Measurements from ENCODE around the gene ATXN1L.
A peak's percentile ranks its signal among the peaks of the same experiment; 100 is the strongest.
"Not testable (repeated sequence)": the region's sequence is repeated elsewhere in the genome, so short reads cannot be mapped to it uniquely, and the experiment has no call there.

Gene ATXN1L

DNA sequence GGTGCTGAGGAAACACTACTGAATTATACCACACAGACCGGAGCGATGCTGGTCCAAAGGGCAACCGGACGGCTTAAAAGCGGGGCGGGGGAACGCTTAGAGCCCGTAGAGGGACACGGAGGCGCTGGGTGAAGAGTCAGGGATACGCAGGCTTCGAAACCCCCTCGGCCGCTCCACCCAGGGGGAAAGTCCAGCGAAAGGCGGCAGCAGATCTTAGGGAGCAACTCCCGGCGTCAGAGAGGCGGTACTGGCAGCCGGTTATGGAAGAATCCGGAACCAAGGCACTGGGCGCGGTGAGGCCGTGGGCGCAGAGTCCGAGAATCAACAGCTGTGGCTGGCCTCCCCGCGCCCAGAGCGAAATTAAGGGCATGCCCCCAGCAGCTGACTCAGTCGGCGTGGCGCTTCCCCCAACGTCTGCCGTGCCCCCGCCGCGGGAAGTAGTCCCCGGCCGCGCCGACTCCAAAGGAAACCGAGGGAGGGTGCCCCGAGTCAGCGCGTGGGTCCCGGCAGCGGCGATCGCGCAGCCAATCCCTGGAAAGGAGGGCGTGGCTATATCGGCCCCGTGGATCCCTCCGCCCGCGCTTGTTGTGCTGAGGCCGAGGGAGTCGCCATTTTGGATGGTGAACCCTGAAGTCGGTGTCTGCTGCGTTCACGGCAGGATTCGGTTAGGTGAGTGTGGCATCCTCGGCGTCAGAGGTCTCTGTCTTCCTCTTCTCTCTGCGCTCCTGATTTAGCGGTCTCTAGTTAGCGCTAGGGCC, 49.3 kb downstream of the ATXN1L start, which contains the start of gene IST1:
Gene IST1, plus strand, starts transcription at position 611 of the 758 bp plus-strand sequence. CDS start 20,110 bp downstream, outside the sequence.
- peak; percentile 65 for DNase-seq

DNA sequence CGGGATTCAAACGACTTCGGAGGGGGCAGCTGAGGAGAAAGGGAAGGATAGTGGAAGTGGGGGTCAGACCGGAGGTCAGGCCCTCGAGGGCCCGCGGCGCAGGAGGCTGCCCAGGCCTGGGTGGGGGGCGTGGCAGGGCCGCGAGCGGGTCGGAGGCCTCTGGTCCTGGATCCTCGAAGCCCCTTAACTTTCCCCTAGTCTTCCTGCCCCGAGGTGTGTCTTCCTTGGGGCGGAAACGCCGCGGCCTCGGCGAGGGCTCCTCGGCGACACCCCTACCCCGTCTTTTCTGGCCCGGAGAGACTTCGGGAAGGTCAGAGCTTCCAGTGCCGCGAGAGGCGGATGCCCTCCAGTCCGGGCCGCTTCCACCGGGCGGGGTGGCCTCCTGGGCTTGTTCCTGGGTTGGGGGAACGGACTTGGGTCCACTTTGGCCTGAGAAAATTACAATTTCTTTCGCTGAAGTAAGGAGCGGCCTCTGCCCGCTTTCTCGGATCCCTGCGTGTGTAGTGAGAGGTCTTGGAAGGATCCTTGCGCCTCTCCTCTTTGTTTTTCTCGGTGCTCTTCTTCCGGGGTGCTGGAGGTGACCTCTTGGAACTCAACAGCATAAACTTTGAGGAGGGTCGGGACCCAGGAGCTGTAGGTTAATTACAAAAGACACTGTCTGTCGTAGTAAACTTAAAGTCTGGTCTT, 50.0 kb downstream of the ATXN1L start:
- DNase-seq, result no peak

DNA sequence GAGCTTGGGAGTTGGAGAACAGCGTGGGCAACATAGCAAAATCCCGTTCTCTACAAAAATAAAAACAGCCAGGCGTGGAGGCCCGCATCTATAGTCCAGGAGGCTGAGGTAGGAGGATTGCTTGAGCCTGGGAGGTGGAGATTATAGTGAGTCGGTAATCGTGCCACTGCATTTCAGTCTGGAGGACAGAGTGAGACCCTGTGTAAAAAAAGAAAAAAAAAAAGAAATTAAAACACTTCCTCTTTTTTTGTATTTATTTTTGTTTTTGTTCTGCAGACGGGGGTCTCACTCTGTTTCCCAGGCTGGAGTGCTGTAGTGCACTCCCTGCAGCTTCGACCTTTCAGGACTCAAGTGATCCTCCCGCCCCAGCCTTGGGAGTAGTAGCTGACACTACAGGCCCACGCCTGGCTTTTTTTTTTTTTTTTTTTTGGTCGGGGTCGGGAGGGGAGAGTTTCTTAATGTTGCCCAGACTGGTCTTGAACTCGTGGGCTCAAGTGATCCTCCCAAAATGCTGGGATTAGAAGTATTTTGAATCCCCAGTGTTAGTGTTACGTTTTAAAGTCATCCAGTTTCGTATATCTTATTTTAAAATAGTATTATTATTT, 51.1 kb downstream of the ATXN1L start:
- DNase-seq, result no peak

DNA sequence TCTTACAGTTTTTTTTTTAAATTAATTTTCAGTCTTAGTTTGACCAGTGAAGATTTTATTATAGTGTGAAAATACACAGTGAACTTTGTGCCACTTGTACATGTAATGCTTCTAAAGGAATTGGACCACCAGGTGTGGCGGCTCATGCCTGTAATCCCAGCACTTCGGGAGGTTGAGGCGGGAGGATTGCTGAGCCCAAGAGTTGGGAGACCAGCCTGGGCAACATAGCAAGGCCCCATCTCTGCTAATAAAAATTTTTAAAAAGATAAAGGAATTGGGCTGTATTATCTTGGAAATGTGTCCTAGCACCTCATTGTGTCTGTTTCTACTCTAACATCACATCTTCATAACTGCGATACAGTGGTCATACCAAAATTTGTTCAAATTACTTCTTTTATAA, 53.4 kb downstream of the ATXN1L start:
- no peak for DNase-seq

DNA sequence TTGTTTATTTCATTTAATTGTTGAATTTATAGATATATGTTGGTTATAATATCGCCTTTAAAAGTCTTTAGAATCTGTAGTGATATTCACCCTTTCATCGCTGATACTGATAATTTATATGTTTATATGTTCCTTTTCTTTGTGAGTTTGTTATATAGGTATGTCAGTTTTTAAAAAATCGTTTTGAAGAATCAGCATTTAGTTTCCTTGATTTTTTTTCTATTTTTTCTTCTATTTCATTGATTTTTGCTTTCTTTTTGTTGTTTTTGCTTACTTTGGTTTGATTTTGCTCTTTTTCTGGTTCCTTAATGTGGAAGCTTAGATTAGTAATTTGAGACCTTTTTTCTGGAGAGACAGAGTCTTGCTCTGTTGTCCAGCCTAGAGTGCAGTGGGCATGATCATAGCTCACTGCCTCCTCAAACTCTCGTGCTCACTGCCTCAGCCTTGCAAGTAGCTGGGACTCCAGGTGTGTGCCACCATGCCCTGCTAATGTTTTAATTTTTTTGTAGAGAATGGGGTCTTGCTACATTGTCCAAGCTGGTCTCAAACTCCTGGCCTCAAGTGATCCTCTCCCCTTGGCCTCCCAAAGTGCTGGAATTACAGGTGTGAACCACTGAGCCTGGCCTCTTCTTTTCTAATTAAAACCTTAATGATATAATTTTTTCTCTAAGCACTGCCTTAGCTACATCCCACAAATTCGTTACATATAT, 57.0 kb downstream of the ATXN1L start:
- no peak for DNase-seq

DNA sequence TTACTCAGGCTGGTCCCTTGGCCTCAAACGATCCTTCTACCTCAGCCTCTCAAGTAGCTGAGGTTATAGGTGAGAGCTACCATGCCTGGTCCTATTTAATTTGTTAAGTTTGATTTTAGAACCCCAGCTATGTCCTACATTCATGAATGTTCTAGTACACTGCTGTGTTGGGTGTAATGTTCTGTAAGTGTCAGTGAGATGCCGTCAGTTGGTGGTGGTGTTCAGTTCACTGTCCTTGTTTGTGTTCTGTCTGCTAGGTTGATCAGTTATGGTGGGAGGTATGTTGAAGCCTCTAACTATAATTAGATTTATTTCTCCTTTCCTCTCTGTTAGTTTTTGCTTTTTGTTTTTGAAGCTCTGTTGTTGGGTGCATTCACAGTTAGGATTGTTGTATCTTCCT, 57.8 kb downstream of the ATXN1L start:
- no peak for DNase-seq

DNA sequence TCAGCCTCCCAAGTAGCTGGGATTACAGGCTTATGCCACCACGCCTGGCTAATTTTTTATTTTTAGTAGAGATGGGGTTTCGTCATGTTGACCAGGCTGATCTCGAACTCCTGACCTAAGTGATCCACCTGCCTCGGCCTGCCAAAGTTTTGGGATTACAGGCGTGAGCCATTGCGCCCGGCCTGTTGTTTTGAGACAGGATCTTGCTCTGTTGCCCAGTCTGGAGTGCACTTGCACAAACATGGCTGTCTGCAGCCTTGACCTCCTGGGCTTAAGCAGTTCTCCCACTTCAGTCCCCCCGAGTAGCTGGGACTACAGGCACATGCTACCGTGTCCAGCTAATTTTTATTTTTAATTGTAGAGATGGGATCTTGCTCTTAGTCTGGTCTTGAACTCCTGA, 58.5 kb downstream of the ATXN1L start:
- no peak for DNase-seq

DNA sequence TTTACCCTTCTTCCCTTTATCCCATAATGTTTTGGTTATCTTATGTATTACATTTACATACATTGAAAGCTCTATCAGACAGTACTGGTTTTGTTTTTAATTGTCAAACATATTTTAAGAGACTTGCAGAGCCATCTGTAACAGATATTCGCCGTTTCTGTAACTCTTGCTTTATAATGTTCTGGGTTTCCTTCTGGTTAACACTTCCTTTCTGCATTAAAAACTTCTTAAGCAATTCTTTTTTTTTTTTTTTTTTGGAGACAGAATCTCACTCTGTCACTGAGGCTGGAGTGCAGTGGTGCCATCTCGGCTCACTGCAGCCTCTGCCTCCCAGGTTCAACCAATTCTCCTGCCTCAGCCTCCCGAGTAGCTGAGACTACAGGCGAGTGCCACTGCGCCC, 60.0 kb downstream of the ATXN1L start:
- not testable (repeated sequence) for DNase-seq

Data from NCI-H1048 (cell line).